GM11168 (cell line): ENCODE data around the gene PTPRG.
"Not testable (repeated sequence)": the region's sequence is repeated elsewhere in the genome, so short reads cannot be mapped to it uniquely, and the experiment has no call there.

Source experiments
- in situ Hi-C: fragments of 300-500 bp; cut with MboI; formaldehyde crosslinking; loops from one replicate; pipeline ENCODE4 v1.12.0; 2022; ENCODE audit warnings: low sequenced_read_pairs; ENCODE audit not compliant: unreplicated experiment

The PTPRG gene

DNA sequence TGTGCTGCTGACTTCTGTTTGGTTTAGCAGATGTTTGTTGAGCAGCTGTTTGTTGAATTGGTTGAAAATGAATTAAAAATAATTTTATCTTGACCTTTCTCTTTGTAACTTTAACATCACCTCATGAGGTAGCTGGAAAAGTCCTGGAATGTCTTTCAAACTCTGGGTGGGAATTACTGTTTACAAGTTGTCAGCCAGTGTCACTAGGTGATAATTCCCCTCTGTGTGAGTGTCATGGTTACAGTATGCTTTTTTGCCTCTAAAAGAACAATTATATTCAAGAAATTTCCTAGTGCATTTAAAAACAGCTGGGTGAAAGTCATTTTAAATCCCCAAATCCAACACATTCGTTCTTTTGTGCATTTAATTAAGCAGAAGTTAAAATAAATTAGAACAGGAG is 113.2 kb downstream of the PTPRG start:
- in situ Hi-C loops = no loop called here

DNA sequence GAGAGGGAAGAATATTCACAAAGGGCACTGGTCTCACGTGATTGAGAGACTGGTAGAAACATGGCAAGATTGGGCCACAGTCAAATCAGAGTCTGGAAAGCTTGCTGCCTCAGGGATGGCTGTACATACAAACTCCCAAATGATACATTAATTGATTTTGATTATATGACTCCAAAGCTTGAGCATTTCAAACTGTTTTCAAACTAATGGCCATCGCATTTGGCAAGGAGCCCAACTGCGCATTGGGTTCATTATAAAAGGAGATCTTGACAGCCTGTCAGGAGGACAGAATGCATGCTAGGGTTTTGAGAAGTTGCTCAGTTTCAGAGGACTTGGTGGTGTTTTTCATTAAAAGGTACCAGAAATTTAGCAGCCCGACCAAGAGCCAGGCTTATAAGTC is 117.7 kb downstream of the PTPRG start:
- in situ Hi-C loops = no loop called here

DNA sequence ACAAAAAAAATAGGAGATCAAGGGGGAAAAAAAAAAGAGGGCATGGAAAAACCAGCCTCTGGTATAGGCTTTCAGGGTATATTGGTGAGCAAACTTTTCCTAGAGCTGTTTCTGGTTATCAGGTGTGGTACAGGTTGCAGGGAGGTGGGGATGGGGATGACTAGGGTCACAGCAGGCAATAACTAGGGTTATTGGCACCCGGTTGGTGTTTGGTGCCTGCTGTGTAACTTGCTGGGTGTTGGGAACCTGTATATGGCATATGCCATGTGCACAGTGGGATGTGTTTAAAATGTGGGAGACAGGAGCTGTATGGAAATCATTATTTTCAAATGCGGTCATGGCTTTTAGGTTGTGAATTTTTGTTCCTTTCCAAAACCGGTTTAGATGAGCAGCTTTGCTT is 119.2 kb downstream of the PTPRG start:
- in situ Hi-C loops = no loop called here

DNA sequence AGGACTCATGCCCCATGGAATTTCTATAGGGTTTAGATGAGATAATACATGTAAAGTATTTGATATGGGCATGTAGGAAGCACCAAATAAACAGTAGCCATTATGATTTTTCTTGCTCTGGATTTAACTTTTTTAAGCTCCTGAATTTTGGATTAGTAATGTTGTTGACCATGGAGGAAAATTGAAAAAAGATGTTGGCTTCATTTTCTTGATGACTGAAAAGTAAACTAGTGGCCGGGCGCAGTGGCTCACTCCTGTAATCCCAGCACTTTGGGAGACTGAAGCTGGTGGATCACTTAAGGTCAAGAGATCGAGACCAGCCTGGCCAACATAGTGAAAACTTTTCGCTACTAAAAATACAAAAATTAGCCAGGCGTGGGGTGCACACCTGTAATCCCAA is 120.3 kb downstream of the PTPRG start:
- in situ Hi-C loops = no loop called here

DNA sequence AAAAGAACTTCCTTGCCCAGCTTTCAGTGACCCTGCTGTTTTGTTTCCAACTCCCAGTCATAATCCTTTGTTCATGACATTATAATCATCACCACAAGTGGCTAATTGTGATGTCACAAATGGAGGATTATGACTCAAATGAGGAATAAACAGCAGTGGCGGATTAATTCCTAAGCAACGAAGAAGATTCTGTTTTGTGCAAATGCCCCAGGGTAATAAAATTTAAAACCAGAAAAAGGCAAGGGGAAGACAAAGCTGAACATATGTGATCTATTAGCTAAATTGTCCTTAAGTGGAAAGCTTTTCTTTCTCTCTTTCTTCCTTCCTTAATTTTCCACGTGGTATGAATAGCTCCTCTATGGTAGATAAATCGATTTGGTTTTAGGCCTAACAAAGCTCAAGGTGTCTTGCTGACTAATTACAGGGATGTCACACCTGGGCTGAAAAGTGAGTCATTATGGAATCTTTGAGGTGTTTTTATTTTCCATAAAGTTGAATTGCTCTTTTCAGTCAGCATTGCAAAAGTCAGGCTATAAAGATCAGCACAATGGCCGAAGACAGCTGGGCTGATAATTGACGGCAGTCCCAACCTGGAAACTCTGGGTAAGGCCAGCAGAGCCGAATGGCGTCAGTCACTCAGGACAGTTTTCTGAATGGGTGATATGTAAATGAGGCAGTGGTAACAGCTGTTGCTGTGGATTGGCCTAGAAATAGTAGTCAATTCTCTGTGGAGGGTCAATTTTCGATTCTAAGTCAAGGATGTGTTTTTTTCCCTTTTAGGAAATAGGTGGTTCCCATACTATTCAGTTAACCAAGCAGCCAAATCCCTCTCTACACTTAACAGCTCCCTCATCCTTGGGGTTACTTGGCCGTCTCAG is 121.5 kb downstream of the PTPRG start:
- in situ Hi-C loops = no loop called here

DNA sequence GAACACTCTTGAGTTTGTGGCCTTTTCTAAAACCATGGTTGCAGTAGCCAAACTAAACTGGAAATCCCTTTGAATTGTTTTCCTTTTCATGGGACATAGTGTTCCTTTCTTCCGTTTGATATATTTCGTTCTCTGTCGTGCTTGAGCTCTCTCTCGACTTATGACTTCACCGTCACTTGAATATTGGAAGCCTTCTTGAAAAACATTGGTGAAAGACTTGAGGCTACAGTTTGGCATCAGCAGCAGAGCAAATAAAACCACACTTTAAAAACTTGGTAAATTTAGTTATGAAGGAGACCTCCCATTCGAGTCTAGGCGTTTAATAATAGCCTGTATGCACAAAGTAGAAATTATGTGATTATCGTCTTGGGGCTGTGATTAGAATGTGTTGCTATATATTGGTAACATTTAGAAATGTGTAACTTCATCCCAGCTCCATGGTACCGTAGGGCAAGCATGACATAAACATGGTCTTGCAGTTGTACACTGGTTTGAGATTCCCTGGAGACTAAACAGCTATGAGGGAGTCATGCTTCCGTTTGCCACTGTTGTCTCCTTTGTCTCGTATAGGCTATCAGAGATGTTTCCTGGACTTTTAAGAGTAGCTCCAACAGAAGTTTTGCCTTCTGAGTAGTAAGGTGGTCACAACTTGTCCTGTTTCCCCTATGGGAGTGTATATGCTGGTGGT is 122.3 kb downstream of the PTPRG start:
- in situ Hi-C loops = no loop called here

DNA sequence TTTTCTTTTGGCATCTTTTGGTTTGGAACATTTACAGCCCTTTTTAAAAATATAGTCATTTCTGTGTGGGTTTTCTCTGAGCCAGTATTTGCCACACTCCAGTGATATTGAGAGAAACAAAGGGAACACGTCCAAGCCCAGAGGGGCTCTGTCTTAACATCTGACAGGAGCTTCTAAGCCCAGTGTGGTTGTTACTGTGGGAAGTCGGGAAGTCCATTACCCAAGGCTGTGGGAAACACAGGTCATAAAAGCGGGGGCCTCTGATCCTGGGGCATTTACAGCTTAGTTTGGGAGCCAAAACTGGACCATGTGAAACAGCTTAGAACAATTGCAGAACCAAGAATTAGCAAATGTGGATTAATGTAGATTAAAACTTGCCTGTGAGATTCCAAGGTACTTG is 123.0 kb downstream of the PTPRG start:
- in situ Hi-C loops = no loop called here

DNA sequence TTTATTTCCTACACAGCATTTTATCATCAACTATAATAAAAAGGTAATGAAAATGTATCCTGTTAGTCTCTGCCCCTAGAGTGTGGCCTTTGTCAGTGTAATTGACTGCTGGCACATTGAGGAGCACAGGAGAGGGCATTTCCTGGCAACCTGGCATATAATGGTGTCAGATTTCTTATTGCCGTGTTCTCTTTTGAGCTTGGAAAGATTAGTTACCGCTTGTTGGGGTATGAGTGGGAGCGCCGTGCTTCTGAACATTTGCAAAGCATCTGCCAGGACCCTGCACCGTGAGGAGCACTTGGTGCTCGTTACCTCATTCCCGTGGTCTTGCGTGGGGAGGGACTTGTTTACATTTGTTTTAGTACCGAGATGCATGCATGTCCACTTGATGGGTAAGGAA is 124.4 kb downstream of the PTPRG start:
- in situ Hi-C loops = no loop called here

DNA sequence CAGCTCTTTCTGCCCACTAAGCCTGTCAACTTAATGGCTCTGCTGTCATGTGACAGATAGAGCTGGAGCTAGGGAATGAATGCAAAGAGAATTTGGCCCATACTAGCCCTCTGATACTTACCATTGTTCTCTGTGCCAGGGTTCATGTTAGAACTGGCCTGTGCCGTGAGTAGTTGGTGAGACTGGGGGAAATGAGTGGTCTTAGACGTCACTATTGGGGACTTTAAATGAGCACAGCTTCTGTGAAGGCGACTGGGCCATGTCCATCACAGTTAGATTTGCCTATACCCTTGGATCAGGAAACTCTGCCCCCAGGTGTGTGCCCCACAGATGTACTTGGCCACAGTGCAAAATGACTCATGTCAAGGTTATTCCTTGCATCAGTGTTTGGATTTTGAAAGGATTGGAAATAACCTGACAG is 124.9 kb downstream of the PTPRG start:
- in situ Hi-C loops = no loop called here

DNA sequence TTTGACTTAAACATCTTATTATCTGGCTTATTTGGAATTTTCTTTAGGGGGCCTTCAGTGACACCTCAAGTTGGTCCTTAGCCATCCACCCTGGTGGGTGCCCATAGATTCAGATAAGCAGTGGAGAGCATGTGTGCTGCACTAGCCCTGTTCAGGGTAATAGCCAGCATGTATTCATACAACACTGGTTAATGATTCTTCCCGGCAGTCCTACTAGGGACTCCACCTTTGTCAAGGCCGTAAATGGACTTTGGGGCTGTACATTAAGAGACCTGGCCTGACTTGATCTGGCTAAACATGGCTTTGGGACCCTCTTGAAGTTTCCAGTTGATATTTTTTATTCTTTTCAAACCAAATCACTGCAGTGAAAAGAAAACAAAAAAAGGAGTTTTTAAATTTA is 125.8 kb downstream of the PTPRG start:
- in situ Hi-C loops = no loop called here

DNA sequence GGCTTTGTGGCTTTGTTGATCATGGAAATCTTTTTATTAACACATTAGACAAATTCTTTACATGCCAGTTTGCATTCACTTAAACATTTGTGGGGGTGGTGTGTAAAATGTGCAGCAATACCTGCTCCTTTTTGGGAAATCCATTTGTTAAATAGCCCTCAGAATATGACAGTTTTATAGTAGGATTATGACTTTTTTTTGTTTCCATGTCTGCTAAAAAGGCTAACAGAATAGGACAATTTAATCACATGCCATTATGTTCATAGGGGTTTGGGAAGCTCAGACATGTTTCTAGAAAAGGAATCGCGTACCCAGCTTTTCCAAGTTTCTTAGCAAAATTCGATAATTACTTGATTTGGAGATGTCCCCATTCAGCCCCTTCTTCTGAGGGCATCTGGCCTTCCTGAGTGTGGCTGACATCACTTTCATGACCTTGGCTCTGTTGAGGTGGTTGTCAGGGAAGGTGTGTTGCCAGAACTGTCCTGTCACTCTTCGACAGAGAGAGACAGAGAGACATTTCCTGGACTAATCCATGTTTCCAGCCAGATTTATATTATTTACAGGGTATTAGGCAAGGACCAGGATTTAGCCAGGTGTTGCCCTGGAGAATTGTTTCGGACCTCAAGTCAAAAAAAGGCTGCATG is 126.4 kb downstream of the PTPRG start:
- in situ Hi-C loops = no loop called here

DNA sequence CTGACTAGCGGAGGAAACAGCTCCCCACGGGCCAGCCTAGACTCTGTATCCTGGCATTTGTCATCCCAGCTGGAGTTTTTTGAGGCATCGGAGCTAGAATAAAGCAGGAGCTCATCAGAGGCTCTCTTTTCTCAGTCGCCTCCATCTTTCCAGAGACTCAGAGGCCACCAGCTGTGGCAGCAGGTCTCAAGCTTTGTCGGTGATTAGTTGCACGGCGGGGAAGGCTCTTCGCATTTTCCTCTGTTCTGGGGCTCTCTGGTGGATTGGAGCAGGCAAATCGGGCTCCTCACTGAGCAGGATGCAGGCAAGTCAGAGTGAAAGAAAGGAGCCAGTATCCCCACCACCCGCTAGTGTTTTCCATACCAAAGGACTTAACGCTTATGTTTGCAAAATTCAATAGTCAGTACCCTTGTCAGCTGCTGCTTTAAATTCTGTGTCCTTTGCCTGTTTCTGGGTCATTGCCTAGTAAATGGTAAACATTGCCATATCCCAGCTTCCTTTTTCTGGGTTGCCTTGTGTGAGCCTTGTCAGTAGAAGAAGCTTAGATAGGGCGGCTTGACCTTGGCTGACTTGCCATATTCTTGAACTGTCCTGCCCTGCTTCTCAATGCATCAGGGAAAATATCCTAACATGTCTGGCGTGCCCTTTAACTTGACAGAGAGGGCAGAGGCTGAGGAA is 127.1 kb downstream of the PTPRG start:
- in situ Hi-C loops = no loop called here

DNA sequence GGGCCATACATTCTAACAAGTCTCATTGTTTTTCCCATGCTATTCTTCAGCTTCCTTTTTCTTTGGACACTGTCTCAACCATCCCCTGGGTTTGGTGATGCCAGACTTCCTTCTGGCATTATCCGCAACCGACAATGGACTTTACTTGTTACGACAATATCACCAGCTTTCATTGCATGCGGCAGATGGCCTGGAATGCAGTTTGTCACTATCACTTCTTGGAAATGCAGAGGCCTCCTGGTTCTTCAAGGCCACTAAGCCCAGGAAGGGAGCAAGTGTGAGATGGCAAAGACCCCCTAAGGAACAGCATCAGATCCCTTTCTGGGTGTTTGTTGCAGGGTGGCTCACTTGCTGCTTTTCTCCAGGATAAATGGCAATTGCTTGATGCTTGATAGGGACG is 128.6 kb downstream of the PTPRG start:
- in situ Hi-C loops = no loop called here

DNA sequence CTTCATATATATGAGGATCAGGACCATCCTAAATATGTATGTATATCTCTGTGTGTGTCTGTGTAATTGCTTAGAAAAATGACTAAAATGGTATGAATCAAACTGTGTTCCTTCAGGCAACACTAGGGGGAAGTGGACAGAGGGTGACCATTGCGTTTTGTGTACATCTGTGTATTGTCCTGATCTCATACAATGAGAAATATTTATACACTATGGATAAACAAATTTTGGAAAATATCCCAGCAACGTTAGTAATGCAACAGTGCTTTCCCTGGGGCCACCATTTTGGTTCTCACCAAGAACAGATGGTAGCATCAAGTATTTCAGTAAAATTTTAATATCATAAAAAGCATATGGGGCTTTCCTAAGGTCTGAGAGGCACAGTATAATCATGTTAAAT is 130.1 kb downstream of the PTPRG start:
- in situ Hi-C loops = no loop called here

DNA sequence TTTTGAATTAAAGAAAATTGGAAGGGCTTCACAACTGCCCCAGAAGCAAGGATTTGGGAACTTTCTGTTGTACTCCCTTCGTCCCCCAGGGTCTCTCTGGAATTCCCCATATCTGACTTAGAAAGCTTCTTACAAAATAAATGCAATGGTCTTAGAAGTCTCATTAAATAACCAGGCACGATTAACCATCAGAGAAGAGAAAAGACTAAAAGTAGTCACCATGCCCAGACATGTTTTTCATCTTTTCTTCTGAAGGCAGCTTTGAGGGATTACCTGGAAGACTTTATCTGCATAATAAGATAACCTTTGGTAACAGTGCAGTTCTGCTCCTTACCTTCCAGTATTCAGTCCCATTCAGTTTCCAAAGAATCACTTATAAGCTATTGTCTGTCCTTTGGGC is 135.9 kb downstream of the PTPRG start:
- in situ Hi-C loops = no loop called here

DNA sequence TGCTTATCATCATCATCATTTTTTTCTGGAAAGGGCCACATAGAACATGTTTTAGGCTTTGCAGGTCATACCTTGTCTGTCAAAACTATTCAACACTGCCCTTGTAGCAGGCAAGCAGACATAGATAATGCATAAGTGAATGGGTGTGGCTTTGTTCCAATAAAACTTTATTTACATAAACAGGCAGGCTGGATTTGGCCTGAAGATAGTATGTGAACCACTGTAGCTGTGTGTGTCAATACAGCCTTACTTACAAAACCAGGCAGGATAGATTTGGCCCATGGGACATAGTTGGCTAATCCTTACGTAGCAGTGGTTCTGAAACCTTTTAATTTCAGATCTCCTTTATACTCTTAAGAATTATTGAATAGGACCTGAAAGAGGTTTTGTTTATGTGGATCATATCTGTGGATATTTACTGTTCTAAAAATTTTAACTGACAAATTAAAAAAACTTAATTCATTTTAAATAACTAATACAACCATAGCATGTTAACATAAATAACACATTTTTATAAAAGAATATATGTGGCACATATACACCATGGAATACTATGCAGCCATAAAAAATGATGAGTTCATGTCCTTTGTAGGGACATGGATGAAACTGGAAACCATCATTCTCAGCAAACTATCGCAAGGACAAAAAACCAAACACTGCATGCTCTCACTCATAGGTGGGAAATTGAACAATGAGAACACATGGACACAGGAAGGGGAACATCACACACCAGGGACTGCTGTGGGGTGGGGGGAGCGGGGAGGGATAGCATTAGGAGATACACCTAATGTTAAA is 137.1 kb downstream of the PTPRG start:
- in situ Hi-C loops = not testable (repeated sequence)

DNA sequence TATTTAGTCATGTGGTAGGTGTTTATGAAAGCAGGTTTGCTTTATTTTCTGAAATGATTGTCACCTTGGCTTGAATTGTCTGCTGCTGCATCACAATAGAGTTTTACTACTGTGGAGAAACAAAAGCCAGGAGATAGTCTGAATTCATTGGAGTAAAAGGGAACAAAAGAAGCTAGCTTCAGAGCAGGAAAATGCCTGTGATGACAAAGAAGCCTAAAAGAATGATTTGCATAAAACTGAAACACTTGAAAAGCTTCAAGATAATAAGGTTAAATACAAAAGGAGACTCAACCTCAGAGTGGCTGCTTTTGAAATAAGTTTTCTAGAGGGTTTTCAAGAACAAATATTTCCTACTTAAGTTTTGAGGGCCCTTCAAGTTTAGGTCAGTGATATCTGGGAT is 138.3 kb downstream of the PTPRG start:
- in situ Hi-C loops = no loop called here

DNA sequence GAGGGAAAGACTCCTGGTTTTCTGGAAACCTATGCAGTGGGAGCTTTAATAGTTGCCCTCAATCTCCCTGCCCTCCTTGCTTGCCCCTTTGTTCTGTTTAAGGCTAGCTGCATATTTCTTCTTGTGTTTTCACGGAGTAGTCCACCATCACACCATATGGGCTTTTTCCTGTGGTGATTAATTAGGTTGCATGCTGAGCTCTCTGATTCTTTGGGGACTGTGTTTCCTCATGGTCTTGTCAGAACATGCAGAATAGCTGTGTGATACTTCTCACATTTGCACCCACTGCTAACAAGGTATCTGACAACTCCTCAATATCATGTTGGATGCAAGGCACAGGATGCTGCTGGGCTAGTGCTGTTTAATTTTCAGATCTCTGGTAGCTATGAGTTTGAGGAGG is 139.6 kb downstream of the PTPRG start:
- in situ Hi-C loops = no loop called here

DNA sequence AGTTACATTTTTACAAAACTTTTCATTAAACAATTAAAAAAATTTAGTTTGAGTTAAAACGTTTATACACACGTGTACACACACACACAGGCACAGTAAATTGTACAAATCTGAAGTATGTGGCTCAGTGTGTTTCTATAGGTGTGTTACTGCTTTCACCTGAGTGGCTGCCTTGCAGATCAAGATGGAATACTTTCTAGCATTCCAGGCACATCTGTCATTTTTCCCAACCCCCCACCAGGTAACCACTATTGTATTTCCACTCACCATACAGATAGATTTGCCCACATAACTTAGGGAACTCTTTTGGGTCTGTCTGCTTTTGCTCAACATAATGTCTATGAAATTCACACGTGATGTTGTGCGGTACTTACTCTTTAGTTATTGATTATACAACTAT is 141.1 kb downstream of the PTPRG start:
- in situ Hi-C loops = no loop called here

DNA sequence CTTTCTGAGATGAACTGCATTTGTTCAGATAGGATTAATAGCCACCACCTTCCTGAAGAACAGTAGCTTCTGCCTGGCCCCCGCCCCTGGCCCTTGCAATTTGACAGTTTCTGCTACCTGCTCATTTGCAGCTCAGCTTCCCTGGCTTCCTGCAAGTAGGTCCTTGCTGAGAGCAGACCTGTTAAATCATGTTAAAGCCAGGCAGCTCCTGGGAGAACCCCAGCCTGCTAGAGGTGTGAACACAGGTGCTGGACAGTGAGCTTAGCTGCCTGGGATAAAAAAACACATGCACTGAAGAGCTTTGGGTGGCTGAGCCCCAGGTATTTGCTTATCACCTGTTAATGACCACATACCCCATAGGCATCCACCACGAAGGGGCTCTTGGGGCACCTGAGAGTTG is 143.4 kb downstream of the PTPRG start:
- in situ Hi-C loops = no loop called here
